Measurements from ENCODE around the gene MEI1.

Gene MEI1

DNA sequence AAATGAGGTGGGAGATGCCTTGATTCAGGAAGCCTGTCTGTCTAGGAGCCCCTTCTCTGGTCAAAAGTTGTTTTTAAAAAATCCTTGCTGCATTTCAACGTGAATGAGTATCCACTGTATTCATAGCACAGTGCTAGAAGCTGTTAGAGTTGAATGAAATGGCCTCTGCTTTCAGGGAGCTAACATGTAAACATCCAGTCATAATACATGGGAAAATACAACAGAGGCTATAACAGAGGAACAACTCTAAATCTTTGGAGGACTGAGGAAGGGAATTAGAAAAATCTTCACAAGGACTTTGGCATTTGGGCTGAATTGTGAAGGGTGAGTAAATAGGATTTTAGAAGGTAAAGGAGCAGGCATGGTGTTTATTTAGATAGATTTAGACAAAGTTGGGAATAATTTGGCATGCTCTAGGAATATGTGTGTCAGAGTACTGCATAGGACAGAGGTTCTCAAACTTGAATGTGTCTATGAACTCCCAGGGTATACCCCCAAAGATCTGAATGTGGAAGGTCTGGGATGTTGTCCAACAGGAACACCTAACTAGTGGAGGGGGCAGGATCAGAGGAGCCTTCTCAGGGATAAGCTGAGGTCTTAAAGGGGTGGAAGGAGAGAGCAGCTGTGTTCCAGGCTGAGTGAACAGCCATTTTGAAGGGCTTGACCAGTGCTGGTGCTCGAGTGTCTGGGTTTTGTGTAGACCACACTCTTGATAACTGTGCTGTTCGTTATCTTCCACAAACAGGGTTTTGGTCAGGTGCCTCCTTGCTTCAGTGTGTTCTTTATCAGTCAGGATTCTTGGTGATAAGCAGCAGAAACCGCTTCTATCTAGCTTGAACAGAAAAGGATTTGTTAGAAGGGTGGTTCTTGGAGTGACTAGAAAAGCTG lies 146.3 kb downstream of the MEI1 start:
- Mint-ChIP-seq H3K27me3 (no peaks in the 10 kb centered on the region), H3K4me1 (peaks cover 44% of the 10 kb centered on the region), H3K27ac (peak overlapping the region; percentile 80), H3K36me3 (peaks cover 3% of the 10 kb centered on the region), H3K4me3 (no peak overlapping the region), H3K9me3 (no peaks in the 10 kb centered on the region)
- DNase-seq (ENCODE audit: low spot score in 2 of 2), result no peak
- no peak for ATAC-seq (ENCODE audit: low read depth)

GRCh38 chr22:41846268-41846987 lies 147.1 kb downstream of the MEI1 start:
- peak overlapping the region; percentile 80 for H3K27ac Mint-ChIP-seq
- no peak for ATAC-seq (ENCODE audit: low read depth)

GRCh38 chr22:41847300-41847699 lies 148.0 kb downstream of the MEI1 start:
- H3K36me3 Mint-ChIP-seq, result peaks cover 2% of the 10 kb centered on the region

More at GRCh38 chr22:41846268-41846987, 147.1 kb downstream of the MEI1 start:
- H3K9me3 Mint-ChIP-seq, result no peaks in the 10 kb centered on the region
- H3K27me3 Mint-ChIP-seq, result no peaks in the 10 kb centered on the region
- peak overlapping the region; percentile 19 for H3K4me3 Mint-ChIP-seq
- DNase-seq (ENCODE audit: low spot score in 2 of 2), result no peak
- H3K36me3 Mint-ChIP-seq, result peaks cover 3% of the 10 kb centered on the region
- peaks cover 40% of the 10 kb centered on the region for H3K4me1 Mint-ChIP-seq

GRCh38 chr22:41848468-41848867 lies 149.2 kb downstream of the MEI1 start:
- peak; percentile 55 for ATAC-seq (ENCODE audit: low read depth)
- H3K9me3 Mint-ChIP-seq, result no peaks in the 10 kb centered on the region
- H3K4me1 Mint-ChIP-seq, result peaks cover 46% of the 10 kb centered on the region
- DNase-seq (ENCODE audit: low spot score in 2 of 2), result no peak
- no peak overlapping the region for H3K4me3 Mint-ChIP-seq
- no peaks in the 10 kb centered on the region for H3K27me3 Mint-ChIP-seq
- peaks cover 3% of the 10 kb centered on the region for H3K36me3 Mint-ChIP-seq
- peak overlapping the region; percentile 53 for H3K27ac Mint-ChIP-seq

More at GRCh38 chr22:41847300-41847699, 148.0 kb downstream of the MEI1 start:
- no peak for DNase-seq (ENCODE audit: low spot score in 2 of 2)
- Mint-ChIP-seq H3K4me1 (peaks cover 41% of the 10 kb centered on the region), H3K27ac (peak overlapping the region; percentile 80), H3K4me3 (peak overlapping the region; percentile 19), H3K27me3 (no peaks in the 10 kb centered on the region), H3K9me3 (no peaks in the 10 kb centered on the region)
- ATAC-seq (ENCODE audit: low read depth), result no peak

Measured in memory B cell (primary cell).